Activated naive CD8-positive, alpha-beta T cell treated with anti-CD3 and anti-CD28 coated beads, Interleukin-2, amount 50 U/mL, for 24 hours (primary cell): ENCODE measurements around the gene NRXN3.
A peak's percentile ranks its signal among the peaks of the same experiment; 100 is the strongest.
"Not testable (repeated sequence)": the region's sequence is repeated elsewhere in the genome, so short reads cannot be mapped to it uniquely, and the experiment has no call there.

ENCODE experiments used
- ATAC-seq: fragments of 150-1000 bp; cut with Tn5 transposase; one replicate; pipeline ENCODE4 v1.10.0; 2021
- DNase-seq: peaks from one replicate; pipeline ENCODE4 v3.0.0; 2021
- H3K27ac Mint-ChIP-seq: one replicate; pipeline ENCODE4 v1.8.0; 2021; ENCODE audit warnings: mild to moderate bottlenecking, mixed read lengths
- H3K27me3 Mint-ChIP-seq: one replicate; pipeline ENCODE4 v1.8.0; 2021; ENCODE audit warnings: mixed read lengths
- H3K36me3 Mint-ChIP-seq: one replicate; pipeline ENCODE4 v1.8.0; 2021; ENCODE audit warnings: low read depth, mixed read lengths
- H3K4me1 Mint-ChIP-seq: one replicate; pipeline ENCODE4 v1.8.0; 2021; ENCODE audit warnings: mixed read lengths
- H3K4me3 Mint-ChIP-seq: one replicate; pipeline ENCODE4 v1.8.0; 2021; ENCODE audit warnings: mild to moderate bottlenecking, moderate library complexity, mixed read lengths
- H3K9me3 Mint-ChIP-seq: one replicate; pipeline ENCODE4 v1.8.0; 2021; ENCODE audit warnings: mixed read lengths

The NRXN3 gene

GRCh38 chr14:78412475-78412874, 242.3 kb downstream of the NRXN3 start:
- ATAC-seq, result no peak

DNA sequence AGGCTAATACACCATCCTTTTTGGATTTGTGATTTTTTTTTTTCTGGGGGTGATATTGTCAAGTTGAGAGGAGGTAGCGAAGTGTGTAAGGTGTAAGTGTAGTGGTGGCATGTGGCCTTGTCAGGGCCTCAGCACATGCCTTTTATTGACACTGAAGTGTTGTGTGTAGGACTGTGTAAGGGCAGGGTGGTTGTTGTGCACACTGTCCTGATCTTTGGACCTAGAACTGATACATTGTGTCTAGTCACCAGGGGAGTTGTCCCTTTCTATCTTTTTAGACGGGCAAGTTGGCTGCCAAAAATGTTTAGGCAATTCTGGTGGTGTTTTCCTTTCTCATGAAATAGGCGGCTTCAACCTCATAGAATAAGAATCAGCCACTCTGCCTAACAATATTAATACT, 244.0 kb downstream of the NRXN3 start:
- ATAC-seq (no peak), DNase-seq (no peak)
- Mint-ChIP-seq H3K9me3 (peaks cover 4% of the 10 kb centered on the region), H3K4me1 (no peaks in the 10 kb centered on the region), H3K27me3 (no peaks in the 10 kb centered on the region), H3K36me3 (no peaks in the 10 kb centered on the region), H3K4me3 (no peak overlapping the region), H3K27ac (no peak overlapping the region)

More at GRCh38 chr14:78412475-78412874, 242.3 kb downstream of the NRXN3 start:
- DNase-seq, result no peak
- no peaks in the 10 kb centered on the region for H3K4me1 Mint-ChIP-seq
- no peak overlapping the region for H3K27ac Mint-ChIP-seq
- peaks cover 4% of the 10 kb centered on the region for H3K9me3 Mint-ChIP-seq
- no peaks in the 10 kb centered on the region for H3K36me3 Mint-ChIP-seq
- H3K27me3 Mint-ChIP-seq, result peaks cover 2% of the 10 kb centered on the region
- H3K4me3 Mint-ChIP-seq, result no peak overlapping the region

- Mint-ChIP-seq H3K36me3 (no peaks in the 10 kb centered on the region), H3K27ac (no peak overlapping the region), H3K4me1 (no peaks in the 10 kb centered on the region), H3K27me3 (no peaks in the 10 kb centered on the region), H3K9me3 (peaks cover 4% of the 10 kb centered on the region), H3K4me3 (no peak overlapping the region)
- no peak for ATAC-seq
- DNase-seq, result no peak
Observed at GRCh38 chr14:78417532-78417931, 247.4 kb downstream of the NRXN3 start.

DNA sequence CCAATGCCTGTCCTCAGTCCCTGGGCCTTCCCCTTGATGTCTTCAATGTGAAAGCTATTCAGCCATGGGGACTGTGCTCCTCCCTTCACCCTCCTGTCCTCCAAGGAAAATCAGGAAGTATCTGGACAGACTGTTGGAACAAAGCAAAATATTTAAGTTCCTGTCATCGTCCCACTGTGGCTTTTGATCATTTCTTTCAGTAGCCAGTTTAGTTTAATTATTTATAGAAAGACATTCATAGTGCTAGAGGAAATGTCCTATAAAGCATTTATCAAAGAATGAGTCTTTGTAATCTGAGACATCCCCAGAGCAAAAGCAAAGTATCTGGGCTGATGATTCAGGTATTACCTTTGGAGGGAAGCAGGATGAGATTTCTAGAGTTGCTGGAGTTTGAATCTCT, 254.1 kb downstream of the NRXN3 start:
- Mint-ChIP-seq H3K27ac (no peak overlapping the region), H3K27me3 (peaks cover 3% of the 10 kb centered on the region), H3K36me3 (no peaks in the 10 kb centered on the region), H3K9me3 (no peaks in the 10 kb centered on the region), H3K4me3 (no peak overlapping the region), H3K4me1 (no peaks in the 10 kb centered on the region)
- ATAC-seq (no peak), DNase-seq (no peak)

DNA sequence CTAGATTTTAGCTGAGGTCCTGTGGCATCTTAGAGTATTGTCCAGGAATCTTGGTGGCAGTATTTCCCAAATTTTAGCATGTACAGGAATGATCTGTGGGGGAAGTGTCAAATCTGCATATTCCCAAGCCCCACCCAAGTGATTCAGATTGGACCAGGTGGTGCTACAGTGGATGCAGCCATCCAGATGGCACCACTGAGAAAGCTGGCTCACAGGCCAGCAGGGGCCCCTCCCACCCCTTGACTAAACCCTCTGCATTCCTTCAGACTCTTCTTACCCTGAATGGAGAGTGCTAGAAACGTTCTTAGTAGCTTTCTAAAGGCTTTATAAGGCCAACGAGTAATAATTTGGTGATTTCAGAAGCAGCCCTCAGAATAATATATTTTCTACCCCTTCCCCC, 255.2 kb downstream of the NRXN3 start:
- DNase-seq, result no peak
- H3K4me1 Mint-ChIP-seq, result no peaks in the 10 kb centered on the region

DNA sequence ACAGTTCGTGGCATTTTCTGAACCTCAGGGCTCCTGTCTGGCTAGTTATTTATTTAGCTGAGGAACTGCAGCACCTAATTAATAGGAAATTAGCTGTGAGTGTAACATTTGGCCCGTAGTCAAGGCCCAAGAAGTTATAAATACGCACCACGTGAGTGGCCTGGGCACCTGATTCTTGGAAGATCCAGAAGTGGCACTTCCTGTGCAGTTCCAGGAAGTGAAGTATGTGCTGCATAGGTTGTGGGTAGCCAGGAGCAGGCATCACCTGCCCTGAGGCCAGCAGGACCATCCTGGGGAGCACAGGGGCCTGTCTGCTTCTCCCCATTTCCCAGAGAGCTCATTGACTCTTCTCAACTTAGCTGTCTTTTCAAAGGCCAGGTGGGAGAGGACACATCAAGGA, 255.6 kb downstream of the NRXN3 start:
- Mint-ChIP-seq H3K36me3 (no peaks in the 10 kb centered on the region), H3K9me3 (no peaks in the 10 kb centered on the region), H3K27ac (no peak overlapping the region), H3K27me3 (peaks cover 3% of the 10 kb centered on the region), H3K4me3 (no peak overlapping the region), H3K4me1 (no peaks in the 10 kb centered on the region)
- no peak for DNase-seq
- no peak for ATAC-seq

More for the DNA sequence above, 255.2 kb downstream of the NRXN3 start:
- Mint-ChIP-seq H3K27ac (no peak overlapping the region), H3K4me3 (no peak overlapping the region), H3K27me3 (peaks cover 3% of the 10 kb centered on the region), H3K36me3 (no peaks in the 10 kb centered on the region), H3K9me3 (no peaks in the 10 kb centered on the region)
- ATAC-seq, result no peak

GRCh38 chr14:78432046-78432445, 261.9 kb downstream of the NRXN3 start:
- Mint-ChIP-seq H3K27ac (no peak overlapping the region), H3K4me1 (no peaks in the 10 kb centered on the region), H3K4me3 (no peak overlapping the region), H3K27me3 (no peaks in the 10 kb centered on the region), H3K36me3 (no peaks in the 10 kb centered on the region), H3K9me3 (peaks cover 4% of the 10 kb centered on the region)
- ATAC-seq (no peak), DNase-seq (no peak)

- not testable (repeated sequence) for ATAC-seq, DNase-seq, H3K27me3 Mint-ChIP-seq, H3K4me1 Mint-ChIP-seq, H3K4me3 Mint-ChIP-seq, H3K36me3 Mint-ChIP-seq, H3K9me3 Mint-ChIP-seq, H3K27ac Mint-ChIP-seq
Observed at GRCh38 chr14:78437448-78437847, 267.3 kb downstream of the NRXN3 start.

DNA sequence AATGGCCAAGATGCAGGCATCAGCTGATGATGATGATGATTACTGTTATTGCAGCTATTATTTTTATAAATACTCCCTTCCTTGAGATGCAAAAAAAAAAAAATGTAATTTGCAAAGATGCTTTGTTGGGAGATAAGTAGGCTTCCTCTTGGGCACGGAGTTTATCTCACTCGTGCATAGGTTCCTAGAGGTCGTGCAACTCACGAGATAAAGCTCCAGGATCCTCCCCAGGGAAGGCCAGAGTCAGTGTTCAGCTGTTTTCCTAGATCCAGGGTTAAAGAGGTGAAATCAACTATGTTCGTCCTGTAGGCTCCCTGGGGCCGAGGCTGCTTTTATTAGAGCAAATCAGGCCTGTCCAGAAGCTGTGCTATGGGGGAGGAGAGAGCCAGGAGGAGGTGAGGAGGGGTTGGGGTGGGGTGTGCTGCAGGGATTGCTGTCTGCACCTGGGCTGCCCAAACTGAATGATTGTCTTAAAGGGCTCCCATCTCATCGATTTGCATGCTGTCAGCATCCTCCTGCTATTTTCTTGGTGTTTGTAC, 270.3 kb downstream of the NRXN3 start:
- ATAC-seq (no peak), DNase-seq (no peak)
- no peaks in the 10 kb centered on the region for H3K36me3 Mint-ChIP-seq
- H3K9me3 Mint-ChIP-seq, result no peaks in the 10 kb centered on the region
- H3K4me1 Mint-ChIP-seq, result no peaks in the 10 kb centered on the region
- no peak overlapping the region for H3K4me3 Mint-ChIP-seq
- H3K27ac Mint-ChIP-seq, result no peak overlapping the region
- H3K27me3 Mint-ChIP-seq, result no peaks in the 10 kb centered on the region

- DNase-seq, result no peak
- no peaks in the 10 kb centered on the region for H3K27me3 Mint-ChIP-seq
- no peak for ATAC-seq
- H3K4me1 Mint-ChIP-seq, result no peaks in the 10 kb centered on the region
- H3K27ac Mint-ChIP-seq, result no peak overlapping the region
- H3K36me3 Mint-ChIP-seq, result no peaks in the 10 kb centered on the region
- no peak overlapping the region for H3K4me3 Mint-ChIP-seq
- no peaks in the 10 kb centered on the region for H3K9me3 Mint-ChIP-seq
Observed at GRCh38 chr14:78443834-78444233, 273.7 kb downstream of the NRXN3 start.

GRCh38 chr14:78445275-78445674, 275.1 kb downstream of the NRXN3 start:
- no peaks in the 10 kb centered on the region for H3K27me3 Mint-ChIP-seq
- H3K4me1 Mint-ChIP-seq, result no peaks in the 10 kb centered on the region
- DNase-seq (no peak), ATAC-seq (no peak)
- H3K36me3 Mint-ChIP-seq, result no peaks in the 10 kb centered on the region
- H3K27ac Mint-ChIP-seq, result no peak overlapping the region
- H3K4me3 Mint-ChIP-seq, result no peak overlapping the region
- no peaks in the 10 kb centered on the region for H3K9me3 Mint-ChIP-seq

DNA sequence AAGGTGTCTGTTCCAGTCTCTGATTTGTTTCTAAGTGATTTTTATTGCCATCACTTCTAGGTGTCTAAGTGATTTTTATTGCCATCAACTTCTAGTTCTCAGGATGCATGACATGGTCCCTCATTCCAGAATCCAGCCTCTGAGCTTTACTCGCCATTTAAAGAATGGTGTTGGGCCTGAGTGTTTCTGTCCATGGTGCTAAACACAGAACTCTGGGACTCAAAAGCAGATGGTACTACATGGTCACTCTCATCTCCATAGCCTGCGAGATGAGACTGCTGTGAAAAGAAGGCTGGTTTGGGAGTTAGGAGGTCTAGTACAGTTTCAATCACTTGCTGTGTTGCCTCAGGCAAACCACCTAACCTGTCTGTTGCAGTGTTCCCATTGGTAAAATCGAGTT, 276.6 kb downstream of the NRXN3 start:
- no peak for ATAC-seq
- Mint-ChIP-seq H3K36me3 (no peaks in the 10 kb centered on the region), H3K27ac (no peak overlapping the region), H3K27me3 (peaks cover 1% of the 10 kb centered on the region), H3K4me1 (no peaks in the 10 kb centered on the region), H3K9me3 (no peaks in the 10 kb centered on the region), H3K4me3 (no peak overlapping the region)
- no peak for DNase-seq

- DNase-seq, result peak; percentile 45
- Mint-ChIP-seq H3K27me3 (peaks cover 1% of the 10 kb centered on the region), H3K4me1 (no peaks in the 10 kb centered on the region), H3K4me3 (no peak overlapping the region), H3K27ac (no peak overlapping the region), H3K36me3 (no peaks in the 10 kb centered on the region), H3K9me3 (no peaks in the 10 kb centered on the region)
- no peak for ATAC-seq
Observed at GRCh38 chr14:78448164-78449094, 278.3 kb downstream of the NRXN3 start.

- ATAC-seq (no peak), DNase-seq (no peak)
- Mint-ChIP-seq H3K27me3 (peaks cover 1% of the 10 kb centered on the region), H3K4me1 (no peaks in the 10 kb centered on the region), H3K36me3 (no peaks in the 10 kb centered on the region), H3K27ac (no peak overlapping the region), H3K9me3 (no peaks in the 10 kb centered on the region), H3K4me3 (no peak overlapping the region)
Observed at GRCh38 chr14:78450669-78451318, 280.6 kb downstream of the NRXN3 start.

GRCh38 chr14:78451319-78451695, 281.1 kb downstream of the NRXN3 start:
- Mint-ChIP-seq H3K9me3 (no peaks in the 10 kb centered on the region), H3K27me3 (peaks cover 1% of the 10 kb centered on the region), H3K36me3 (no peaks in the 10 kb centered on the region), H3K27ac (no peak overlapping the region), H3K4me3 (no peak overlapping the region), H3K4me1 (no peaks in the 10 kb centered on the region)
- ATAC-seq (no peak), DNase-seq (no peak)
